Measurements from ENCODE around the gene BID.

The BID gene

DNA sequence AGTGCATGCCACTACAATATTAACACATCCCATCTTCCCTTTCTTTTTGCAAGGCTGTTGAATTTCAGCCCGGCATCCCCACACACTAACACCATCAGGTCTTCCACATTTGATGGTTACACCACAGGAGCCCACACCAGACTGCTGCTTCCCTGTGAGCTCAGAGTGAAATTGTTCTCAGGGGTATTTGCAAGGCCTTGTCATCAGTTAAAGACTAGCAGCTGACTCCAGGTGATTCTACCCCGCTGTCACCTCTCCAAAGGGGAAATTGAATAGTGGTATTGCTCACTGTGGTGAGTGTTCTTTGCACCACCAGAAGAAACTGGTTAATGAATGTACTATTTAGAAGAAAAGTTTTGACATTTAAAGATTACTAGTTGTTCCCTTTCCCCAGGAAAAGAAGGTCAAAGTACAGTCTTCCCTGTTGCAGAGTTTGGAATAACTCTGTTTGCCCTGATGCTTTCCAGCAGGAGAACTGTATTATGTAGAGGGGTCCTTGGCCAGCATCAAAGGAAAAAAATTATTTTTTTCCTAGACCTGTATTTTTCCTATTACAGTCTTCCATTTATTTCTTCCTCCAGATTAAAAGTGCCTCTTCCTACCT is 41.9 kb downstream of the BID start:
- no peak overlapping the region for H3K4me3 ChIP-seq (ENCODE audit: low read length)
- TF ChIP-seq CTCF (IDR thresholded peaks at IDR 0.05; ENCODE audit: insufficient read depth, low read depth, low read length, missing control alignments): no peak
- no peak for DNase-seq (ENCODE audit: low read depth)

DNA sequence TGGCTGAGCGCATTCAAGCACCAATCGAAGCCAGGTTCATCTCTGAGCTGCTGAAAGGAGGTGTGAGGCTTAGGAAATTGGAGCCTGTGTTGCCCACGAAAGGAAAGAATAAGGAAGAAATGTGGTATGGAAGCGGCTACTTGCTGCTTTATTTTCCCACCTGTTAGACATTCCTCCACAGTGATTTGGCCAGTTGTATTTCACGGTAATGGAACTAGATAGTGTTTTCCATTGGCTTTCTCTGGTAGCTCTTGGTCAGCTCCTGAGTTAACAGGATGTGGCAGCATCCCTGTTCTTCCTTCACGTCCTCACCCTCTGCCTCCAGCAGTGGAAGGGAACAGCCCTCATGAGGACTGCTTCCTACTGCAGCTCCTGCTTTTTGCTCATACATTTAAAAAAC is 44.7 kb downstream of the BID start:
- DNase-seq (ENCODE audit: low read depth): no peak
- no peak overlapping the region for H3K4me3 ChIP-seq (ENCODE audit: low read length)
- no peak for TF ChIP-seq CTCF (IDR thresholded peaks at IDR 0.05; ENCODE audit: insufficient read depth, low read depth, low read length, missing control alignments)

- TF ChIP-seq CTCF (IDR thresholded peaks at IDR 0.05; ENCODE audit: insufficient read depth, low read depth, low read length, missing control alignments): no peak
Measured at GRCh38 chr22:17728786-17729185, 45.5 kb downstream of the BID start.

GRCh38 chr22:17726928-17727897 is 47.1 kb downstream of the BID start:
- H3K4me3 ChIP-seq (ENCODE audit: low read length): no peak overlapping the region
- no peak for DNase-seq (ENCODE audit: low read depth)
- TF ChIP-seq CTCF (IDR thresholded peaks at IDR 0.05; ENCODE audit: insufficient read depth, low read depth, low read length, missing control alignments): no peak

More at GRCh38 chr22:17728786-17729185, 45.5 kb downstream of the BID start:
- no peak overlapping the region for H3K4me3 ChIP-seq (ENCODE audit: low read length)
- DNase-seq (ENCODE audit: low read depth): no peak

GRCh38 chr22:17726006-17726927 is 48.0 kb downstream of the BID start:
- H3K4me3 ChIP-seq (ENCODE audit: low read length): no peak overlapping the region
- TF ChIP-seq CTCF (IDR thresholded peaks at IDR 0.05; ENCODE audit: insufficient read depth, low read depth, low read length, missing control alignments): no peak
- no peak for DNase-seq (ENCODE audit: low read depth)

- no peak overlapping the region for H3K4me3 ChIP-seq (ENCODE audit: low read length)
- no peak for DNase-seq (ENCODE audit: low read depth)
- no peak for TF ChIP-seq CTCF (IDR thresholded peaks at IDR 0.05; ENCODE audit: insufficient read depth, low read depth, low read length, missing control alignments)
Measured at GRCh38 chr22:17725500-17725796, 48.8 kb downstream of the BID start.
